ENCODE results near the gene NR1D2. TPM values are rescaled to one million over a fixed set of nuclear protein-coding genes. Genes with fewer than 3 reads are reported as not detected.

The NR1D2 gene
- total RNA-seq, 1 experiment from 2014 or later: 24.0 TPM

- Histone ChIP-seq H3K9me3 (ENCODE audit: control insufficient read depth, low read depth, low read length) (no peaks in the 10 kb centered on the region), H4K20me1 (ENCODE audit: control insufficient read depth, insufficient read depth, insufficient read length) (no peaks in the 10 kb centered on the region), H2BK120ac (ENCODE audit: low read depth, low read length, poor library complexity, severe bottlenecking) (no peak overlapping the region), H4K8ac (replicated peaks; ENCODE audit: insufficient read length, low read depth, low read length) (no peak overlapping the region), H4K5ac (ENCODE audit: insufficient read length, low read depth, low read length) (no peak overlapping the region), H3K27ac (ENCODE audit: insufficient read length, low read depth, low read length) (no peak overlapping the region), H3K14ac (ENCODE audit: insufficient read depth, low read length) (no peak overlapping the region), H4K91ac (ENCODE audit: insufficient read length, low read depth, low read length) (no peak overlapping the region), H3T11ph (ENCODE audit: low read length) (no peak overlapping the region), H3K4ac (ENCODE audit: low read depth, low read length) (no peak overlapping the region), H2BK20ac (ENCODE audit: low read depth, low read length, poor library complexity, severe bottlenecking) (no peak overlapping the region), H3K79me2 (ENCODE audit: insufficient read depth, low read length) (no peaks in the 10 kb centered on the region), H2BK12ac (ENCODE audit: insufficient read length, low read depth, low read length) (no peak overlapping the region), H3K23ac (ENCODE audit: insufficient read length, low read depth, low read length) (no peak overlapping the region), H3K56ac (ENCODE audit: insufficient read length, low read depth, low read length) (no peak overlapping the region), H3K4me1 (ENCODE audit: insufficient read depth, low read length) (no peaks in the 10 kb centered on the region), H3K18ac (ENCODE audit: insufficient read length, low read depth, low read length) (no peak overlapping the region), H2AK5ac (ENCODE audit: insufficient read length, low read length) (no peak overlapping the region), H3K9ac (ENCODE audit: extremely low read depth, insufficient read length, low read length) (no peak overlapping the region), H3K23me2 (ENCODE audit: insufficient read length, low read depth, low read length, poor library complexity, severe bottlenecking) (no peaks in the 10 kb centered on the region), H2BK5ac (ENCODE audit: insufficient read length, low read length) (no peak overlapping the region), H3K27me3 (ENCODE audit: insufficient read depth, low read length) (no peaks in the 10 kb centered on the region), H3K79me1 (ENCODE audit: insufficient read depth, low read depth, low read length, poor library complexity, severe bottlenecking) (no peaks in the 10 kb centered on the region), H2AFZ (ENCODE audit: low read length) (no peak overlapping the region), H2BK15ac (ENCODE audit: low read depth, low read length) (no peak overlapping the region), H3K4me2 (ENCODE audit: insufficient read depth, insufficient read length, low read length) (no peak overlapping the region)
- WGBS (ENCODE audit: extremely low coverage, insufficient read length, low lambda C conversion rate): no CpG with 5 or more reads among the region's 4 CpGs
- H3K4me1 Mint-ChIP-seq: peaks cover 4 to 7% of the 10 kb centered on the region in 2 experiments
- H3K4me3 Mint-ChIP-seq: no peak overlapping the region
- no peaks in the 10 kb centered on the region for H3K36me3 Mint-ChIP-seq (ENCODE audit: insufficient read depth in 1 of 3, low read depth in 3 of 3)
- DNase-seq: no peak
- H3K27me3 Mint-ChIP-seq (ENCODE audit: low read depth): no peaks in the 10 kb centered on the region
- no peak overlapping the region; a peak in 1 of 7 replicates for H3K27ac Mint-ChIP-seq
- H3K9me3 Mint-ChIP-seq: no peaks in the 10 kb centered on the region
- TF ChIP-seq CTCF (conservative IDR thresholded peaks at IDR 0.05): no peak
Measured at GRCh38 chr3:24002129-24002528, 57.0 kb downstream of the NR1D2 start.
